GM12891 (cell line): ENCODE data around the gene SDSL.

Experiments used
- PAX5 ChIP-seq: IDR thresholded peaks from 2 replicates; pipeline ENCODE4 v1.6.1; 2011; ENCODE audit warnings: low read length, moderate library complexity, mild to moderate bottlenecking; ENCODE audit not compliant: insufficient read depth, severe bottlenecking
- POLR2A ChIP-seq: IDR thresholded peaks from 2 replicates; pipeline ENCODE4 v1.6.1; 2011; ENCODE audit warnings: low read depth, low read length, control low read depth
- POU2F2 ChIP-seq: IDR thresholded peaks from 2 replicates; pipeline ENCODE4 v1.6.1; 2011; ENCODE audit warnings: low read depth, mild to moderate bottlenecking, control low read depth, low read length, moderate library complexity

GRCh38 chr12:113480336-113480971 is 58.3 kb downstream of the SDSL start:
- no peak for TF ChIP-seq POU2F2
- no peak for TF ChIP-seq PAX5
- TF ChIP-seq POLR2A = no peak
